ENCODE data around the gene ACACA.

ACACA gene

GRCh38 chr17:37231887-37232286 is 174.7 kb downstream of the ACACA start:
- TF ChIP-seq, protein P1, sequence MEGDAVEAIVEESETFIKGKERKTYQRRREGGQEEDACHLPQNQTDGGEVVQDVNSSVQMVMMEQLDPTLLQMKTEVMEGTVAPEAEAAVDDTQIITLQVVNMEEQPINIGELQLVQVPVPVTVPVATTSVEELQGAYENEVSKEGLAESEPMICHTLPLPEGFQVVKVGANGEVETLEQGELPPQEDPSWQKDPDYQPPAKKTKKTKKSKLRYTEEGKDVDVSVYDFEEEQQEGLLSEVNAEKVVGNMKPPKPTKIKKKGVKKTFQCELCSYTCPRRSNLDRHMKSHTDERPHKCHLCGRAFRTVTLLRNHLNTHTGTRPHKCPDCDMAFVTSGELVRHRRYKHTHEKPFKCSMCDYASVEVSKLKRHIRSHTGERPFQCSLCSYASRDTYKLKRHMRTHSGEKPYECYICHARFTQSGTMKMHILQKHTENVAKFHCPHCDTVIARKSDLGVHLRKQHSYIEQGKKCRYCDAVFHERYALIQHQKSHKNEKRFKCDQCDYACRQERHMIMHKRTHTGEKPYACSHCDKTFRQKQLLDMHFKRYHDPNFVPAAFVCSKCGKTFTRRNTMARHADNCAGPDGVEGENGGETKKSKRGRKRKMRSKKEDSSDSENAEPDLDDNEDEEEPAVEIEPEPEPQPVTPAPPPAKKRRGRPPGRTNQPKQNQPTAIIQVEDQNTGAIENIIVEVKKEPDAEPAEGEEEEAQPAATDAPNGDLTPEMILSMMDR (IDR thresholded peaks at IDR 0.05; ENCODE audit: low read depth, low read length, poor library complexity, severe bottlenecking), result no peak
- TF ChIP-seq EZH2phosphoT487 (IDR thresholded peaks at IDR 0.05; ENCODE audit: borderline replicate concordance, low read length), result no peak
- Histone ChIP-seq H3K9me2 (replicated peaks; ENCODE audit: control insufficient read depth, low read length) (no peaks in the 10 kb centered on the region), H3F3A (ENCODE audit: control insufficient read depth, insufficient read depth) (0 out of 2 replicates have a peak, but pooled peaks cover 4% of the 10 kb centered on the region), H3K4me2 (ENCODE audit: low read length) (no peak overlapping the region), H4K20me1 (ENCODE audit: control insufficient read depth, insufficient read depth, low read depth, low read length) (no peaks in the 10 kb centered on the region), H3K36me3 (ENCODE audit: control insufficient read depth, low read length) (peaks cover 71% of the 10 kb centered on the region), H3K27ac (ENCODE audit: low read depth, low read length) (no peak overlapping the region), H3K9me3 (ENCODE audit: control insufficient read depth, insufficient read depth, low read length) (no peaks in the 10 kb centered on the region), H3K4me1 (ENCODE audit: control insufficient read depth, low read length) (no peaks in the 10 kb centered on the region), H3K27me3 (ENCODE audit: control insufficient read depth, low read length) (no peaks in the 10 kb centered on the region), H3K4me3 (ENCODE audit: low read length) (no peak overlapping the region), H3K79me2 (ENCODE audit: control insufficient read depth, low read length) (no peaks in the 10 kb centered on the region; the same call in 1 of the 2 replicates)

GRCh38 chr17:37230633-37231032 is 176.0 kb downstream of the ACACA start:
- Histone ChIP-seq H3K4me2 (ENCODE audit: low read length) (no peak overlapping the region), H3F3A (ENCODE audit: control insufficient read depth, insufficient read depth) (0 out of 2 replicates have a peak, but pooled peaks cover 4% of the 10 kb centered on the region), H3K4me1 (ENCODE audit: control insufficient read depth, low read length) (no peaks in the 10 kb centered on the region), H3K36me3 (ENCODE audit: control insufficient read depth, low read length) (peaks cover 73% of the 10 kb centered on the region), H3K9me3 (ENCODE audit: control insufficient read depth, insufficient read depth, low read length) (no peaks in the 10 kb centered on the region), H3K9me2 (replicated peaks; ENCODE audit: control insufficient read depth, low read length) (no peaks in the 10 kb centered on the region), H3K4me3 (ENCODE audit: low read length) (no peak overlapping the region), H3K27me3 (ENCODE audit: control insufficient read depth, low read length) (no peaks in the 10 kb centered on the region), H3K79me2 (ENCODE audit: control insufficient read depth, low read length) (no peaks in the 10 kb centered on the region; the same call in 1 of the 2 replicates), H4K20me1 (ENCODE audit: control insufficient read depth, insufficient read depth, low read depth, low read length) (no peaks in the 10 kb centered on the region), H3K27ac (ENCODE audit: low read depth, low read length) (no peak overlapping the region)
- TF ChIP-seq, protein P1 (IDR thresholded peaks at IDR 0.05; ENCODE audit: low read depth, low read length, poor library complexity, severe bottlenecking), result no peak
- TF ChIP-seq EZH2phosphoT487 (IDR thresholded peaks at IDR 0.05; ENCODE audit: borderline replicate concordance, low read length), result no peak

GRCh38 chr17:37225465-37225864 is 181.2 kb downstream of the ACACA start:
- Histone ChIP-seq H3K9me3 (ENCODE audit: control insufficient read depth, insufficient read depth, low read length) (no peaks in the 10 kb centered on the region), H3K27ac (ENCODE audit: low read depth, low read length) (no peak overlapping the region), H3K36me3 (ENCODE audit: control insufficient read depth, low read length) (peaks cover 68% of the 10 kb centered on the region), H3K9me2 (replicated peaks; ENCODE audit: control insufficient read depth, low read length) (no peaks in the 10 kb centered on the region), H3K4me1 (ENCODE audit: control insufficient read depth, low read length) (no peaks in the 10 kb centered on the region), H4K20me1 (ENCODE audit: control insufficient read depth, insufficient read depth, low read depth, low read length) (no peaks in the 10 kb centered on the region), H3K79me2 (ENCODE audit: control insufficient read depth, low read length) (no peaks in the 10 kb centered on the region; the same call in 1 of the 2 replicates), H3K4me2 (ENCODE audit: low read length) (no peak overlapping the region), H3F3A (ENCODE audit: control insufficient read depth, insufficient read depth) (no peaks in the 10 kb centered on the region; the same call in 1 of the 2 replicates), H3K4me3 (ENCODE audit: low read length) (no peak overlapping the region), H3K27me3 (ENCODE audit: control insufficient read depth, low read length) (no peaks in the 10 kb centered on the region)
- TF ChIP-seq EZH2phosphoT487 (IDR thresholded peaks at IDR 0.05; ENCODE audit: borderline replicate concordance, low read length), result no peak
- TF ChIP-seq, protein P1 (IDR thresholded peaks at IDR 0.05; ENCODE audit: low read depth, low read length, poor library complexity, severe bottlenecking), result no peak

Measured in DOHH2 (cell line).